Activated CD4-positive, CD25-positive, alpha-beta regulatory T cell (primary cell): ENCODE measurements around the gene POP7.

Source experiments
- DNase-seq, 4 experiments: peaks; one replicate each; lab custom pipeline; 2025; lab: John Stamatoyannopoulos, UW

Gene POP7

GRCh38 chr7:100679129-100679926 is 26.6 kb upstream of the POP7 start:
- no peak for DNase-seq

- DNase-seq = no peak
Measured at GRCh38 chr7:100679927-100680575, 25.9 kb upstream of the POP7 start.

GRCh38 chr7:100680576-100681271 is 25.2 kb upstream of the POP7 start:
- DNase-seq = no peak

GRCh38 chr7:100681491-100682227 is 24.3 kb upstream of the POP7 start:
- no peak for DNase-seq

GRCh38 chr7:100682228-100682741 is 23.6 kb upstream of the POP7 start:
- DNase-seq = no peak

- no peak for DNase-seq
Measured at GRCh38 chr7:100682991-100683658, 22.8 kb upstream of the POP7 start.

- no peak for DNase-seq
Measured at GRCh38 chr7:100683659-100684533, 22.0 kb upstream of the POP7 start.

GRCh38 chr7:100684534-100685042 is 21.3 kb upstream of the POP7 start:
- DNase-seq = no peak

- DNase-seq = no peak
Measured at GRCh38 chr7:100685049-100685605, 20.8 kb upstream of the POP7 start.

- DNase-seq = no peak
Measured at GRCh38 chr7:100685631-100686145, 20.2 kb upstream of the POP7 start.

- DNase-seq = no peak
Measured at GRCh38 chr7:100686201-100686821, 19.6 kb upstream of the POP7 start.

GRCh38 chr7:100686822-100687211 is 19.1 kb upstream of the POP7 start:
- no peak for DNase-seq

GRCh38 chr7:100687261-100687660 is 18.7 kb upstream of the POP7 start:
- no peak for DNase-seq

GRCh38 chr7:100687751-100688300 is 18.1 kb upstream of the POP7 start:
- DNase-seq = no peak

- no peak for DNase-seq
Measured at GRCh38 chr7:100688326-100688860, 17.5 kb upstream of the POP7 start.

GRCh38 chr7:100689230-100690135 is 16.4 kb upstream of the POP7 start:
- no peak for DNase-seq
